HEK293 (cell line): ENCODE data around the gene RGS6.

Source experiments
- CTCF ChIA-PET: fragments of 350-600 bp; formaldehyde crosslinking; extraction: SDS; loops from one replicate; lab custom pipeline; 2021; ENCODE audit warnings: antibody characterized with exemption; lab: Yijun Ruan, JAX
- POLR2A ChIA-PET: fragments of 300-600 bp; formaldehyde crosslinking; extraction: SDS; loops from one replicate; lab custom pipeline; 2020; ENCODE audit warnings: antibody characterized with exemption, inconsistent platforms; lab: Yijun Ruan, JAX
- H3K27ac ChIP-seq: fragments of 200-500 bp; sonication (Bioruptor generic); 2 replicates; pipeline ENCODE4 v1.5.1; 2014; ENCODE audit warnings: low read depth, low read length, control low read depth, inconsistent platforms; ENCODE audit errors: extremely low read depth
- H3K36me3 ChIP-seq, 2 experiments: fragments of 200-500 bp in 1 of 2; sonication (Bioruptor generic) in 1 of 2; 1 replicate in 1 of 2; 2 replicates in 1 of 2; pipeline ENCODE4 v1.5.1; 2014 to 2017; ENCODE audit warnings: inconsistent platforms in 2 of 2, low read length in 2 of 2; ENCODE audit not compliant: control insufficient read depth in 2 of 2, insufficient read depth in 1 of 2
- H3K4me1 ChIP-seq: fragments of 200-500 bp; sonication (Bioruptor generic); 2 replicates; pipeline ENCODE4 v1.5.1; 2014; ENCODE audit warnings: mild to moderate bottlenecking, low read length, inconsistent platforms; ENCODE audit not compliant: control insufficient read depth, insufficient read depth
- H3K4me3 ChIP-seq: 2 replicates; pipeline ENCODE4 v1.5.1; 2011; ENCODE audit warnings: low read depth, mild to moderate bottlenecking, control low read depth, low read length, moderate library complexity
- H3K9me3 ChIP-seq: fragments of 200-500 bp; sonication (Bioruptor generic); 2 replicates; pipeline ENCODE4 v1.5.1; 2014; ENCODE audit warnings: low read depth, low read length, inconsistent platforms; ENCODE audit not compliant: control insufficient read depth, insufficient read depth
- FEZF1 ChIP-seq: fragments of 450-650 bp; formaldehyde crosslinking; IDR thresholded peaks from 2 replicates; pipeline ENCODE4 v1.5.1; 2016; ENCODE audit warnings: missing biosample characterization, missing genetic modification characterization
- IKZF3 ChIP-seq: fragments of 450-650 bp; IDR thresholded peaks from 2 replicates; pipeline ENCODE4 v1.5.0; 2018; ENCODE audit warnings: missing biosample characterization, mild to moderate bottlenecking, missing genetic modification characterization, moderate library complexity
- KLF16 ChIP-seq: fragments of 450-650 bp; formaldehyde crosslinking; IDR thresholded peaks from 2 replicates; pipeline ENCODE4 v1.5.1; 2017; ENCODE audit warnings: missing biosample characterization, missing genetic modification characterization
- KLF7 ChIP-seq: fragments of 450-650 bp; formaldehyde crosslinking; IDR thresholded peaks from 2 replicates; pipeline ENCODE4 v1.5.1; 2016; ENCODE audit warnings: missing biosample characterization, missing genetic modification characterization, borderline replicate concordance
- MEIS1 ChIP-seq: sonication (generic); formaldehyde crosslinking; IDR thresholded peaks from 2 replicates; pipeline ENCODE4 v1.8.1; 2022; ENCODE audit warnings: missing genetic modification reagents, mild to moderate bottlenecking, borderline replicate concordance
- REPIN1 ChIP-seq: fragments of 450-650 bp; formaldehyde crosslinking; IDR thresholded peaks from 2 replicates; pipeline ENCODE4 v1.5.1; 2017; ENCODE audit warnings: missing biosample characterization, missing genetic modification characterization, low read depth
- ZBTB1 ChIP-seq: fragments of 450-650 bp; formaldehyde crosslinking; IDR thresholded peaks from 2 replicates; pipeline ENCODE4 v1.5.1; 2016; ENCODE audit warnings: missing biosample characterization, missing genetic modification characterization
- ZNF114 ChIP-seq: fragments of 450-650 bp; formaldehyde crosslinking; IDR thresholded peaks from 2 replicates; pipeline ENCODE4 v1.5.0; 2017; ENCODE audit warnings: missing biosample characterization, missing genetic modification characterization
- ZNF132 ChIP-seq: fragments of 450-650 bp; formaldehyde crosslinking; IDR thresholded peaks from 2 replicates; pipeline ENCODE4 v1.5.1; 2017; ENCODE audit warnings: missing biosample characterization, missing genetic modification characterization, borderline replicate concordance
- ZNF140 ChIP-seq: fragments of 450-650 bp; formaldehyde crosslinking; IDR thresholded peaks from 2 replicates; pipeline ENCODE4 v1.5.1; 2016; ENCODE audit warnings: missing biosample characterization, missing genetic modification characterization
- ZNF23 ChIP-seq: fragments of 450-650 bp; formaldehyde crosslinking; IDR thresholded peaks from 2 replicates; pipeline ENCODE4 v1.5.1; 2016; ENCODE audit warnings: missing biosample characterization, missing genetic modification characterization, borderline replicate concordance
- ZNF274 ChIP-seq, 2 experiments: fragments of 200-500 bp in 1 of 2; fragments of 450-650 bp in 1 of 2; sonication (Bioruptor generic) in 1 of 2; formaldehyde crosslinking in 1 of 2; IDR thresholded peaks; 2 replicates each; pipeline versions ENCODE4 v1.5.1 to v1.6.1; 2014 to 2016; ENCODE audit warnings: borderline replicate concordance in 1 of 2, inconsistent platforms in 1 of 2, low read length in 1 of 2, missing biosample characterization in 1 of 2, missing genetic modification characterization in 1 of 2
- ZNF335 ChIP-seq: fragments of 450-650 bp; formaldehyde crosslinking; conservative IDR thresholded peaks from 2 replicates; pipeline ENCODE4 v1.5.1; 2016; ENCODE audit warnings: missing biosample characterization, missing genetic modification characterization
- ZNF433 ChIP-seq: fragments of 450-650 bp; formaldehyde crosslinking; IDR thresholded peaks from 2 replicates; pipeline ENCODE4 v1.5.1; 2016; ENCODE audit warnings: missing biosample characterization, missing genetic modification characterization, low read depth
- ZNF48 ChIP-seq: fragments of 450-650 bp; formaldehyde crosslinking; IDR thresholded peaks from 2 replicates; pipeline ENCODE4 v1.5.1; 2016; ENCODE audit warnings: missing biosample characterization, missing genetic modification characterization
- ZNF530 ChIP-seq: fragments of 450-650 bp; formaldehyde crosslinking; IDR thresholded peaks from 2 replicates; pipeline ENCODE4 v1.5.1; 2016; ENCODE audit warnings: low read depth, missing biosample characterization, missing genetic modification characterization
- ZNF596 ChIP-seq: fragments of 450-650 bp; IDR thresholded peaks from 2 replicates; pipeline ENCODE4 v1.5.0; 2018; ENCODE audit warnings: missing biosample characterization, mild to moderate bottlenecking, missing genetic modification characterization, moderate library complexity
- ZNF621 ChIP-seq: fragments of 450-650 bp; formaldehyde crosslinking; IDR thresholded peaks from 2 replicates; pipeline ENCODE4 v1.5.1; 2017; ENCODE audit warnings: missing biosample characterization, missing genetic modification characterization
- ZNF776 ChIP-seq: fragments of 450-650 bp; formaldehyde crosslinking; IDR thresholded peaks from 2 replicates; pipeline ENCODE4 v1.5.0; 2017; ENCODE audit warnings: missing biosample characterization, missing genetic modification characterization, borderline replicate concordance
- ZNF792 ChIP-seq: fragments of 450-650 bp; formaldehyde crosslinking; IDR thresholded peaks from 2 replicates; pipeline ENCODE4 v1.5.1; 2016; ENCODE audit warnings: missing biosample characterization, missing genetic modification characterization
- ZNF837 ChIP-seq: fragments of 450-650 bp; formaldehyde crosslinking; IDR thresholded peaks from 2 replicates; pipeline ENCODE4 v1.5.1; 2016; ENCODE audit warnings: missing biosample characterization, missing genetic modification characterization
- TF ChIP-seq, protein P1 (sequence below): fragments of 450-650 bp; formaldehyde crosslinking; IDR thresholded peaks from 2 replicates; pipeline ENCODE4 v1.5.1; 2016; ENCODE audit warnings: missing biosample characterization, missing genetic modification characterization
- TF ChIP-seq, protein P2 (sequence below): fragments of 450-650 bp; formaldehyde crosslinking; IDR thresholded peaks from 2 replicates; pipeline ENCODE4; 2016; ENCODE audit warnings: missing biosample characterization, missing genetic modification characterization
- TF ChIP-seq, protein P3 (sequence below): fragments of 450-650 bp; formaldehyde crosslinking; IDR thresholded peaks from 2 replicates; pipeline ENCODE4 v1.5.1; 2016; ENCODE audit warnings: missing biosample characterization, missing genetic modification characterization
- TF ChIP-seq, protein P4 (sequence below): fragments of 450-650 bp; formaldehyde crosslinking; IDR thresholded peaks from 2 replicates; pipeline ENCODE4 v1.5.1; 2016; ENCODE audit warnings: missing biosample characterization, missing genetic modification characterization, borderline replicate concordance

RGS6 gene

DNA sequence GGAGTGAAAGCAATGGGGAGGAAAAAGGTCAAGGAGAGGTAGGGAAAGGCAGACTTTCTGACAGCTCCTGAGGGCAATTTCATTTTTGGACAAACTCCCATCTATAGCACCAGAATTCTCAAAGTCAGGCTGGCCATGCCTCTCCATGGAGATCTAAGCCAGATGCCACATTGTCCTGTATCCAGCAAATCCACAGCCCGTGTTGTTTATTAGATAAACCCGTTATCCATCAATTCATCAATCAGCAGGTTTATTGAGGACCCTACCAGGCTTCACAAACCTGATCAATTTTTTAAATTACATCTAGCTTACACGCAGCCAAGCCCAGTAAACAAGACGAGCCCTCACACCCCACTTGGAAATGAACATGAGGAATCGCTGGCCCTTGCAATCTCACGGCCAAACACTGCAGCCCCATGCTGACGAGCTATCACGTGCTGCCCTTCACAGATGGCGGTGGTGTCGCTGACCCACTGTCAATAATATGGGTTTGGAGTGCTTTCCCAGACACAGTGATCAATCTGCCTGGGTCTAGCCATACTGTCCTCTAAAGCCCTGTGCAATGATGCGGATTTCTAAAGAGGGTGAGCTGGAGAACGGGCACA is 628.8 kb downstream of the RGS6 start:
- H3K36me3 ChIP-seq = no peaks in the 10 kb centered on the region
- CTCF ChIA-PET = interaction anchor here (0.6 kb wide), 1 partner anchor 365 kb away, joined by 3 read pairs; no protein-coding TSS in a partner anchor
- POLR2A ChIA-PET = no interaction called here

DNA sequence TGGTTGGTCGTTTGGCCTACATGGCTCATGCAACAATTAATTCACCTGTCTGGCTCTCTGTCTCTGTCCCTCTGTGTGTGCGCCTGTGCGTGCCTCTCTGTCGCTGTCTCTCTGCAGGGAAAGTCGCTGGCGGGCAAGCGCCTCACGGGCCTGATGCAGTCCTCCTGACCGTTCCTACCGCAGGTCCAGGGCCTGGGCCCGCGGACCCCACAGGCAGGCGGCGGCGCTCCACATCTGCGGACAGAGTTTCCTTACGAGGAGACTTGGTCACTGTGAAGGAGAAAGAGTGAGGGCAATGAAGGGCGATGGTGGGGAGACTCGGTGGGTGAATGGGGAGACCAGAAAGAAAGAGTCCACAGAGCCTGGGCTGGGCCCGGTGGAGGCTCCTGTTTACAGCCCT is 630.1 kb downstream of the RGS6 start:
- ChIA-PET CTCF (no interaction called here), POLR2A (no interaction called here)
- H3K4me1 ChIP-seq = no peaks in the 10 kb centered on the region
- H3K27ac ChIP-seq = no peak overlapping the region
- no peak for TF ChIP-seq ZNF776 (tag by site-specific recombination)
- TF ChIP-seq ZNF621 (tag by site-specific recombination) = no peak
- TF ChIP-seq ZNF48 (tag by site-specific recombination) = no peak
- no peak for TF ChIP-seq ZNF140
- TF ChIP-seq FEZF1 (tag by site-specific recombination) = no peak
- TF ChIP-seq KLF16 (tag by site-specific recombination) = no peak
- no peak for TF ChIP-seq REPIN1
- TF ChIP-seq ZNF530 (tag by site-specific recombination) = no peak
- no peak for TF ChIP-seq ZNF433 (tag by site-specific recombination)
- no peak for TF ChIP-seq ZNF114 (tag by site-specific recombination)
- TF ChIP-seq ZNF837 = no peak
- TF ChIP-seq ZNF596 (tag by site-specific recombination) = no peak
- TF ChIP-seq IKZF3 (tag by site-specific recombination) = no peak
- no peak for TF ChIP-seq ZBTB1
- TF ChIP-seq KLF7 (tag by site-specific recombination) = no peak
- no peak for TF ChIP-seq ZNF132 (tag by site-specific recombination)
- TF ChIP-seq, protein P1, sequence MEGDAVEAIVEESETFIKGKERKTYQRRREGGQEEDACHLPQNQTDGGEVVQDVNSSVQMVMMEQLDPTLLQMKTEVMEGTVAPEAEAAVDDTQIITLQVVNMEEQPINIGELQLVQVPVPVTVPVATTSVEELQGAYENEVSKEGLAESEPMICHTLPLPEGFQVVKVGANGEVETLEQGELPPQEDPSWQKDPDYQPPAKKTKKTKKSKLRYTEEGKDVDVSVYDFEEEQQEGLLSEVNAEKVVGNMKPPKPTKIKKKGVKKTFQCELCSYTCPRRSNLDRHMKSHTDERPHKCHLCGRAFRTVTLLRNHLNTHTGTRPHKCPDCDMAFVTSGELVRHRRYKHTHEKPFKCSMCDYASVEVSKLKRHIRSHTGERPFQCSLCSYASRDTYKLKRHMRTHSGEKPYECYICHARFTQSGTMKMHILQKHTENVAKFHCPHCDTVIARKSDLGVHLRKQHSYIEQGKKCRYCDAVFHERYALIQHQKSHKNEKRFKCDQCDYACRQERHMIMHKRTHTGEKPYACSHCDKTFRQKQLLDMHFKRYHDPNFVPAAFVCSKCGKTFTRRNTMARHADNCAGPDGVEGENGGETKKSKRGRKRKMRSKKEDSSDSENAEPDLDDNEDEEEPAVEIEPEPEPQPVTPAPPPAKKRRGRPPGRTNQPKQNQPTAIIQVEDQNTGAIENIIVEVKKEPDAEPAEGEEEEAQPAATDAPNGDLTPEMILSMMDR (tag by site-specific recombination) = no peak
- no peak for TF ChIP-seq ZNF274 (IDR thresholded peaks at IDR 0.05; ENCODE audit: low read length)
- TF ChIP-seq ZNF274 (tag by site-specific recombination; IDR thresholded peaks at IDR 0.05; ENCODE audit: borderline replicate concordance) = no peak
- TF ChIP-seq, protein P2, sequence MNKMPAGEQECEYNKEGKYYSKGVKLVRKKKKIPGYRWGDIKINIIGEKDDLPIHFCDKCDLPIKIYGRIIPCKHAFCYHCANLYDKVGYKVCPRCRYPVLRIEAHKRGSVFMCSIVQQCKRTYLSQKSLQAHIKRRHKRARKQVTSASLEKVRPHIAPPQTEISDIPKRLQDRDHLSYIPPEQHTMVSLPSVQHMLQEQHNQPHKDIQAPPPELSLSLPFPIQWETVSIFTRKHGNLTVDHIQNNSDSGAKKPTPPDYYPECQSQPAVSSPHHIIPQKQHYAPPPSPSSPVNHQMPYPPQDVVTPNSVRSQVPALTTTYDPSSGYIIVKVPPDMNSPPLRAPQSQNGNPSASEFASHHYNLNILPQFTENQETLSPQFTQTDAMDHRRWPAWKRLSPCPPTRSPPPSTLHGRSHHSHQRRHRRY (tag by site-specific recombination) = no peak
- H3K4me3 ChIP-seq = no peak overlapping the region
- H3K9me3 ChIP-seq = no peaks in the 10 kb centered on the region
- no peaks in the 10 kb centered on the region for H3K36me3 ChIP-seq

More for the DNA sequence above, 628.8 kb downstream of the RGS6 start:
- TF ChIP-seq, protein P3, sequence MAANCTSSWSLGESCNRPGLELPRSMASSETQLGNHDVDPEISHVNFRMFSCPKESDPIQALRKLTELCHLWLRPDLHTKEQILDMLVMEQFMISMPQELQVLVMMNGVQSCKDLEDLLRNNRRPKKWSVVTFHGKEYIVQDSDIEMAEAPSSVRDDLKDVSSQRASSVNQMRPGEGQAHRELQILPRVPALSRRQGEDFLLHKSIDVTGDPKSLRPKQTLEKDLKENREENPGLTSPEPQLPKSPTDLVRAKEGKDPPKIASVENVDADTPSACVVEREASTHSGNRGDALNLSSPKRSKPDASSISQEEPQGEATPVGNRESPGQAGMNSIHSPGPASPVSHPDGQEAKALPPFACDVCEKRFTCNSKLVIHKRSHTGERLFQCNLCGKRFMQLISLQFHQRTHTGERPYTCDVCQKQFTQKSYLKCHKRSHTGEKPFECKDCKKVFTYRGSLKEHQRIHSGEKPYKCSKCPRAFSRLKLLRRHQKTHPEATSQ (tag by site-specific recombination) = no peak
- TF ChIP-seq ZNF335 (tag by site-specific recombination) (no peak), MEIS1 (CRISPR knock-in tag) (no peak), ZNF23 (tag by site-specific recombination) (no peak), ZNF792 (tag by site-specific recombination) (no peak)
- TF ChIP-seq, protein P4, sequence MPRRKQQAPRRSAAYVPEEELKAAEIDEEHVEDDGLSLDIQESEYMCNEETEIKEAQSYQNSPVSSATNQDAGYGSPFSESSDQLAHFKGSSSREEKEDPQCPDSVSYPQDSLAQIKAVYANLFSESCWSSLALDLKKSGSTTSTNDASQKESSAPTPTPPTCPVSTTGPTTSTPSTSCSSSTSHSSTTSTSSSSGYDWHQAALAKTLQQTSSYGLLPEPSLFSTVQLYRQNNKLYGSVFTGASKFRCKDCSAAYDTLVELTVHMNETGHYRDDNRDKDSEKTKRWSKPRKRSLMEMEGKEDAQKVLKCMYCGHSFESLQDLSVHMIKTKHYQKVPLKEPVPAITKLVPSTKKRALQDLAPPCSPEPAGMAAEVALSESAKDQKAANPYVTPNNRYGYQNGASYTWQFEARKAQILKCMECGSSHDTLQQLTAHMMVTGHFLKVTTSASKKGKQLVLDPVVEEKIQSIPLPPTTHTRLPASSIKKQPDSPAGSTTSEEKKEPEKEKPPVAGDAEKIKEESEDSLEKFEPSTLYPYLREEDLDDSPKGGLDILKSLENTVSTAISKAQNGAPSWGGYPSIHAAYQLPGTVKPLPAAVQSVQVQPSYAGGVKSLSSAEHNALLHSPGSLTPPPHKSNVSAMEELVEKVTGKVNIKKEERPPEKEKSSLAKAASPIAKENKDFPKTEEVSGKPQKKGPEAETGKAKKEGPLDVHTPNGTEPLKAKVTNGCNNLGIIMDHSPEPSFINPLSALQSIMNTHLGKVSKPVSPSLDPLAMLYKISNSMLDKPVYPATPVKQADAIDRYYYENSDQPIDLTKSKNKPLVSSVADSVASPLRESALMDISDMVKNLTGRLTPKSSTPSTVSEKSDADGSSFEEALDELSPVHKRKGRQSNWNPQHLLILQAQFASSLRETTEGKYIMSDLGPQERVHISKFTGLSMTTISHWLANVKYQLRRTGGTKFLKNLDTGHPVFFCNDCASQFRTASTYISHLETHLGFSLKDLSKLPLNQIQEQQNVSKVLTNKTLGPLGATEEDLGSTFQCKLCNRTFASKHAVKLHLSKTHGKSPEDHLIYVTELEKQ (tag by site-specific recombination) = no peak
- Histone ChIP-seq H3K27ac (no peak overlapping the region), H3K4me1 (no peaks in the 10 kb centered on the region), H3K4me3 (no peak overlapping the region), H3K9me3 (no peaks in the 10 kb centered on the region)
